Right lobe of liver (tissue), 4 donors: ENCODE results near the gene NPLOC4.

Experiments
- POLR2A ChIP-seq: fragments of 450-650 bp; IDR thresholded peaks from one replicate; pipeline ENCODE4 v1.6.1; 2017; ENCODE audit warnings: antibody characterized with exemption, mild to moderate bottlenecking
- TF ChIP-seq, protein P1 (sequence below), 4 donors: fragments of 200-600 bp in 3 of 4; fragments of 450-650 bp in 1 of 4; IDR thresholded peaks; one replicate each; pipeline versions ENCODE4 v1.5.1 to v1.8.0; 2016 to 2022; ENCODE audit warnings: antibody characterized with exemption in 4 of 4, mild to moderate bottlenecking in 2 of 4
- donor health status: DM: no; HTN: no; CAD: no.
- donor health status: DM: no; HTN: no; CAD: no.
- donor health status: DM: no; HTN: yes; CAD: no.

- TF ChIP-seq, protein P1, sequence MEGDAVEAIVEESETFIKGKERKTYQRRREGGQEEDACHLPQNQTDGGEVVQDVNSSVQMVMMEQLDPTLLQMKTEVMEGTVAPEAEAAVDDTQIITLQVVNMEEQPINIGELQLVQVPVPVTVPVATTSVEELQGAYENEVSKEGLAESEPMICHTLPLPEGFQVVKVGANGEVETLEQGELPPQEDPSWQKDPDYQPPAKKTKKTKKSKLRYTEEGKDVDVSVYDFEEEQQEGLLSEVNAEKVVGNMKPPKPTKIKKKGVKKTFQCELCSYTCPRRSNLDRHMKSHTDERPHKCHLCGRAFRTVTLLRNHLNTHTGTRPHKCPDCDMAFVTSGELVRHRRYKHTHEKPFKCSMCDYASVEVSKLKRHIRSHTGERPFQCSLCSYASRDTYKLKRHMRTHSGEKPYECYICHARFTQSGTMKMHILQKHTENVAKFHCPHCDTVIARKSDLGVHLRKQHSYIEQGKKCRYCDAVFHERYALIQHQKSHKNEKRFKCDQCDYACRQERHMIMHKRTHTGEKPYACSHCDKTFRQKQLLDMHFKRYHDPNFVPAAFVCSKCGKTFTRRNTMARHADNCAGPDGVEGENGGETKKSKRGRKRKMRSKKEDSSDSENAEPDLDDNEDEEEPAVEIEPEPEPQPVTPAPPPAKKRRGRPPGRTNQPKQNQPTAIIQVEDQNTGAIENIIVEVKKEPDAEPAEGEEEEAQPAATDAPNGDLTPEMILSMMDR (IDR thresholded peaks at IDR 0.05) = no peak
- TF ChIP-seq POLR2A = no peak
Observed at GRCh38 chr17:81517009-81517338, 119.9 kb downstream of the NPLOC4 start.
